Measurements from ENCODE around the gene DMRTC2.

GRCh38 chr19:41801031-41801430 lies 43.8 kb upstream of the DMRTC2 start:
- TF ChIP-seq CTCF (optimal IDR thresholded peaks at IDR 0.05 in 1 of 3, IDR thresholded peaks at IDR 0.05 in 1 of 3, conservative IDR thresholded peaks at IDR 0.05 in 1 of 3; ENCODE audit: extremely low read depth in 1 of 3, insufficient read depth in 2 of 3, low read length in 3 of 3): no peak
- TF ChIP-seq EZH2 (IDR thresholded peaks at IDR 0.05; ENCODE audit: low read length): no peak

All from keratinocyte (primary cell).